Prostate gland (tissue), 2 donors: ENCODE data around the gene FASTKD3. TPM values are rescaled to one million over a fixed set of nuclear protein-coding genes. Genes with fewer than 3 reads are reported as not detected.

ENCODE experiments used
- DNase-seq: peaks from one replicate; pipeline ENCODE4 v3.0.0-alpha.2; 2019; ENCODE audit warnings: low spot score
- H3K27ac ChIP-seq, 2 donors: fragments of 200-600 bp; sonication (generic); 2 replicates each; pipeline ENCODE4 v1.5.1; 2017 to 2019
- H3K27me3 ChIP-seq: fragments of 200-600 bp; sonication (generic); replicated peaks from 2 replicates; pipeline ENCODE4 v1.5.1; 2019; ENCODE audit not compliant: insufficient read depth
- H3K36me3 ChIP-seq, 2 donors: fragments of 200-600 bp; sonication (generic); 1 replicate in 1 of 2; 2 replicates in 1 of 2; pipeline versions ENCODE4 v1.5.1 to v1.8.1; 2017 to 2019
- H3K4me1 ChIP-seq: fragments of 200-600 bp; sonication (generic); replicated peaks from 2 replicates; pipeline ENCODE4 v1.5.1; 2019
- H3K4me3 ChIP-seq, 2 donors: fragments of 200-600 bp; sonication (generic); 2 replicates each; pipeline ENCODE4 v1.5.1; 2017 to 2019
- H3K9me3 ChIP-seq: fragments of 200-600 bp; sonication (generic); 2 replicates; pipeline ENCODE4 v1.5.1; 2017
- POLR2A ChIP-seq: fragments of 450-650 bp; IDR thresholded peaks from one replicate; pipeline ENCODE4 v1.6.1; 2016; ENCODE audit warnings: antibody characterized with exemption, mild to moderate bottlenecking
- POLR2AphosphoS5 ChIP-seq: sonication (generic); formaldehyde crosslinking; IDR thresholded peaks from one replicate; pipeline ENCODE4 v1.6.1; 2017; ENCODE audit warnings: antibody characterized with exemption
- WGBS: methylation state at CpG from one replicate; pipeline ENCODE4 v1.1.5; 2018; 5-methylcytosine and 5-hydroxymethylcytosine counted together
- intact Hi-C: fragments of 100-400 bp; cut with DNase I; formaldehyde crosslinking; loops from one replicate; pipeline ENCODE4 v1.14.2; 2022
- total RNA-seq, 2 donors: library from RNA; depleted of rRNA; stranded (reverse); fragments of >200 nt; gene quantifications; one replicate each; pipeline ENCODE4 v1.1.0, GENCODE V29; 2016
- TF ChIP-seq, protein P1 (sequence below), 4 experiments: fragments of 200-600 bp in 2 of 4; fragments of 450-650 bp in 2 of 4; sonication (generic) in 2 of 4; IDR thresholded peaks; 1 replicate in 3 of 4; 2 replicates in 1 of 4; pipeline ENCODE4 v1.5.1; 2016 to 2019; ENCODE audit warnings: antibody characterized with exemption in 4 of 4, mild to moderate bottlenecking in 2 of 4, moderate library complexity in 2 of 4

FASTKD3 gene
- total RNA-seq, 2 donors from 2014 or later, result 9.7 to 10.7 TPM

DNA sequence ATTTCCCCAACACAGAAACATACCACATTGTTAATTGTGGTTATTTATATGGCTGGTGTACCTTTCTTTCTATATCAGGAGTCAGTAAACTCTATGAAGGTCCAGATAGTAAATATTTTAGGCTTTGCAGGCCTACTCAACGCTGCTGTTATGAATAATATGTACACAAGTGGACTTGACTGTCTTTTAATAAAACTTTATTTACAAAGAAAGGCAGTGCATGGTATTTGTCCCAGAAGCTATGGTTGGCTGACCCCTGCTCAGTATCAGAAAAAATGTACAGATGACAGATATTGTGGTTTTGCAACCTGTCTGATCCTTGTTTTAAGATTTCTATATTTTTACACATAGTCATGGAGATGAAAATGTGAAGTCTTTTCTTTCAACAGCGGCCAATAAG lies 5.8 kb upstream of the FASTKD3 start:
- DNase-seq, result no peak
- Histone ChIP-seq H3K27ac (no peak overlapping the region), H3K9me3 (no peaks in the 10 kb centered on the region), H3K36me3 (no peaks in the 10 kb centered on the region), H3K4me3 (no peak overlapping the region), H3K27me3 (no peaks in the 10 kb centered on the region), H3K4me1 (peaks cover 4% of the 10 kb centered on the region)
- TF ChIP-seq, protein P1, sequence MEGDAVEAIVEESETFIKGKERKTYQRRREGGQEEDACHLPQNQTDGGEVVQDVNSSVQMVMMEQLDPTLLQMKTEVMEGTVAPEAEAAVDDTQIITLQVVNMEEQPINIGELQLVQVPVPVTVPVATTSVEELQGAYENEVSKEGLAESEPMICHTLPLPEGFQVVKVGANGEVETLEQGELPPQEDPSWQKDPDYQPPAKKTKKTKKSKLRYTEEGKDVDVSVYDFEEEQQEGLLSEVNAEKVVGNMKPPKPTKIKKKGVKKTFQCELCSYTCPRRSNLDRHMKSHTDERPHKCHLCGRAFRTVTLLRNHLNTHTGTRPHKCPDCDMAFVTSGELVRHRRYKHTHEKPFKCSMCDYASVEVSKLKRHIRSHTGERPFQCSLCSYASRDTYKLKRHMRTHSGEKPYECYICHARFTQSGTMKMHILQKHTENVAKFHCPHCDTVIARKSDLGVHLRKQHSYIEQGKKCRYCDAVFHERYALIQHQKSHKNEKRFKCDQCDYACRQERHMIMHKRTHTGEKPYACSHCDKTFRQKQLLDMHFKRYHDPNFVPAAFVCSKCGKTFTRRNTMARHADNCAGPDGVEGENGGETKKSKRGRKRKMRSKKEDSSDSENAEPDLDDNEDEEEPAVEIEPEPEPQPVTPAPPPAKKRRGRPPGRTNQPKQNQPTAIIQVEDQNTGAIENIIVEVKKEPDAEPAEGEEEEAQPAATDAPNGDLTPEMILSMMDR (IDR thresholded peaks at IDR 0.05), result no peak
- TF ChIP-seq POLR2AphosphoS5, result no peak
- TF ChIP-seq POLR2A, result no peak
- intact Hi-C loops, result no loop called here
- WGBS, result 92% methylated on average over 2 of the region's 2 CpGs

DNA sequence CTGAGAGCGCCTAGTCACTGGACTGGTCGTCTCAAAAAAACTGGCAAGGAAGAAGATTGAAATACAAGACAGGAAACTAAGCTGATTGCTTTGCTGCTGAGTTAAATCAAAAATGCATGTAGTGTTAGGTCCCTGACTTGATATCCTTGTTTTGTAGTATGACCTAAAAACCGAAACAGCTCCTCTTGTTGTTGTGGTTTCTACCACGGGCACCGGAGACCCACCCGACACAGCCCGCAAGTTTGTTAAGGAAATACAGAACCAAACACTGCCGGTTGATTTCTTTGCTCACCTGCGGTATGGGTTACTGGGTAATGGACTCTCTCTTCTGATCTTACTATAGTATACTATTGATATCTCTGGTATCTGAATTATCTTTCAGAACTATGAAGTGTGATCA lies 4.4 kb upstream of the FASTKD3 start:
- no peak overlapping the region for H3K4me3 ChIP-seq
- H3K9me3 ChIP-seq, result no peaks in the 10 kb centered on the region
- WGBS, result 88% methylated on average over 9 of the region's 9 CpGs
- H3K27ac ChIP-seq, result no peak overlapping the region
- no peaks in the 10 kb centered on the region for H3K27me3 ChIP-seq
- peaks cover 4% of the 10 kb centered on the region for H3K4me1 ChIP-seq
- intact Hi-C loops, result no loop called here
- no peaks in the 10 kb centered on the region for H3K36me3 ChIP-seq
- no peak for DNase-seq
- TF ChIP-seq, protein P1 (IDR thresholded peaks at IDR 0.05), result no peak
- no peak for TF ChIP-seq POLR2AphosphoS5
- TF ChIP-seq POLR2A, result no peak

DNA sequence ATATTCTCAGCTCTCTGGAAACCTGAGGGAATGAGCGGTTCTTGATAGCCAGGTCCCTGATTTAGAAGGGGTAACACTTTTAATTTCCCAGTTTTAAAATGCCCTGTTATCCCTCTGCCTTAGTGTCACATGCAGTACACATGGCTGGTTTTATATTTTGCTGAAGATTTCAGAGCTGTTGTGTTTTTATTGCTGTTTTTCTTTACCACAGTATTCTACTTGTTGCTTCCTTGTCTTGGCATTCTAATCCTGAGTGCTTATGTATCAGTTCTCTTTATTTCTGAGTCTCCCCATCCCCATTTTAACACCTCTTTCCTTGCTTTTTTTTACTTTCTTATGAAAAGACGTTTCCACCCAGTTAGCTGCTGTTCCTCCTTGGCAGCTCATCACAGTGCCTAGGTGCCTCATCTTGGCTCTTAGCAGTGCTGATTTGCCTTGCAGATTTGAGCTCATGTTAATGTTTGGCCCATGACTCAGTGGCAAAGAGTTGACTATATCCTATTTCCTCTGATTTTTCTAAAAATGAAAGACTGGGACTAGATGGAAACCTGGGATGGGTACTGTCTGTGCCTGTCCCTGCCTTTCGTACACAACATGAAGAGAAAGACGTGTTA lies 3.8 kb upstream of the FASTKD3 start:
- no peak for TF ChIP-seq POLR2A
- TF ChIP-seq, protein P1 (IDR thresholded peaks at IDR 0.05), result no peak
- no peak for TF ChIP-seq POLR2AphosphoS5
- Histone ChIP-seq H3K27ac (no peak overlapping the region), H3K4me3 (no peak overlapping the region), H3K27me3 (no peaks in the 10 kb centered on the region), H3K36me3 (no peaks in the 10 kb centered on the region), H3K4me1 (peaks cover 4% of the 10 kb centered on the region), H3K9me3 (no peaks in the 10 kb centered on the region)
- no peak for DNase-seq
- WGBS, result 78% methylated on average over 4 of the region's 4 CpGs
- intact Hi-C loops, result no loop called here

DNA sequence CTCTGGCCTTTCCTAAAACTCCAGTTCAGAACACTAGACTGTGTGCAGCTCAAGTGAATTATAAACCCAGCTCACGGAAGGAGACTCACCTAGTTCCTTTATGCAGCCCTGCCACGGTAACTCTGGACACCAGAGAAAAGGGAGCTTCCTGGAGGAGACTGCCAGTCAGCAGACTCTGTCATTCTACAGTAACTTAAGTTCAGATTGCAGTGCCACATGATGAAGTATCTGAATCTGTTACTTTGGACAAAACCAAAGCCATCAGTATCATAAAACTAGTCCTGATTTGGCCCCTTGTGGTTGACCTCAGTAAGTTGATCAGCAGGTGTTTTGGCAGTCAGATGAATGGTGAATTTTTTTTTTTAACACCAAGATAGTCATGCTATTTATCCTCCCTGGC lies 2.8 kb upstream of the FASTKD3 start:
- TF ChIP-seq POLR2A (no peak), POLR2AphosphoS5 (no peak)
- TF ChIP-seq, protein P1 (IDR thresholded peaks at IDR 0.05), result no peak
- intact Hi-C loops, result no loop called here

DNA sequence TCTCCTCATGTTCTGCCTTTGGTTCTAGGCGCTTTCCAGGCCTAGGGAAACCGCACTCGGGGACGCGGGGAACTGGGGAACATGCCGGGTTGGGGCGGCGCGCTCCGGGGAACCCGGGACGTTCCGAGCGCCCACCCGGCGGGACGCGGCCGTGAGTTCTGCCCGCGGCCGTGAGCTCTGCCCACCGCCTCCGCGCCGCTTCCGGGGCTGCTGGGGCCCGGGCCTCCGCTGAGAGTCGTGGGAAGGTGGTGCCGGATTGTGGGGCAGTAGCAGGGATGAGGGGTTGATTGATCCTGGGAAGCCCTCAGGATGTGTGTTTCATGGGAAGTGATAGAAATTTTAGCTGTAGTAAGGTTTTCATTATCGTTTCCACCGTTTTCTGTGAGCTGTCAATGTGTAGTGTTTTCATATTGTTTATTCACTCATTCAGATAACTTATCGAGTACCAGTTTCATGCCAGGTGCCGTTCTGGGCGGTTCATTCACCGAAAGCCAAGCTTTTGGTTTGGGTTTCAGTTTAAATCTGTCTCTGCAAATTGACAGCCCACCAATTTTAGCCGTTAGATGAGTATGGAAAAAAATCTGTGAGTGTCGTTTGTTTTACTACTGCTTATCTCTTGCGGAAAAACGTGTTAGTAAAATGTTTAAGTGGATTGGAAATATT lies 774 bp upstream of the FASTKD3 start:
- WGBS, result under 1% methylated on average over 40 of the region's 41 CpGs
- Histone ChIP-seq H3K27ac (peak overlapping the region; percentile 77), H3K27me3 (no peaks in the 10 kb centered on the region), H3K4me3 (peak overlapping the region; percentile 88 to 92), H3K9me3 (no peaks in the 10 kb centered on the region), H3K4me1 (peaks cover 4% of the 10 kb centered on the region), H3K36me3 (no peaks in the 10 kb centered on the region)
- intact Hi-C loops, result loop anchor here (5.0 kb wide), 1 partner anchor 472 kb away; the partner anchor contains the start of gene ADCY2
- no peak for DNase-seq
- TF ChIP-seq POLR2AphosphoS5 (no peak), POLR2A (no peak)
- TF ChIP-seq, protein P1 (IDR thresholded peaks at IDR 0.05), result no peak

More for the DNA sequence above, 2.8 kb upstream of the FASTKD3 start:
- 74% methylated on average over 2 of the region's 2 CpGs for WGBS
- no peaks in the 10 kb centered on the region for H3K9me3 ChIP-seq
- H3K27me3 ChIP-seq, result no peaks in the 10 kb centered on the region
- no peak overlapping the region for H3K4me3 ChIP-seq
- no peaks in the 10 kb centered on the region for H3K36me3 ChIP-seq
- no peak for DNase-seq
- H3K27ac ChIP-seq, result no peak overlapping the region
- peaks cover 4% of the 10 kb centered on the region for H3K4me1 ChIP-seq
